ENCODE measurements around the gene TNNI2.

DNA sequence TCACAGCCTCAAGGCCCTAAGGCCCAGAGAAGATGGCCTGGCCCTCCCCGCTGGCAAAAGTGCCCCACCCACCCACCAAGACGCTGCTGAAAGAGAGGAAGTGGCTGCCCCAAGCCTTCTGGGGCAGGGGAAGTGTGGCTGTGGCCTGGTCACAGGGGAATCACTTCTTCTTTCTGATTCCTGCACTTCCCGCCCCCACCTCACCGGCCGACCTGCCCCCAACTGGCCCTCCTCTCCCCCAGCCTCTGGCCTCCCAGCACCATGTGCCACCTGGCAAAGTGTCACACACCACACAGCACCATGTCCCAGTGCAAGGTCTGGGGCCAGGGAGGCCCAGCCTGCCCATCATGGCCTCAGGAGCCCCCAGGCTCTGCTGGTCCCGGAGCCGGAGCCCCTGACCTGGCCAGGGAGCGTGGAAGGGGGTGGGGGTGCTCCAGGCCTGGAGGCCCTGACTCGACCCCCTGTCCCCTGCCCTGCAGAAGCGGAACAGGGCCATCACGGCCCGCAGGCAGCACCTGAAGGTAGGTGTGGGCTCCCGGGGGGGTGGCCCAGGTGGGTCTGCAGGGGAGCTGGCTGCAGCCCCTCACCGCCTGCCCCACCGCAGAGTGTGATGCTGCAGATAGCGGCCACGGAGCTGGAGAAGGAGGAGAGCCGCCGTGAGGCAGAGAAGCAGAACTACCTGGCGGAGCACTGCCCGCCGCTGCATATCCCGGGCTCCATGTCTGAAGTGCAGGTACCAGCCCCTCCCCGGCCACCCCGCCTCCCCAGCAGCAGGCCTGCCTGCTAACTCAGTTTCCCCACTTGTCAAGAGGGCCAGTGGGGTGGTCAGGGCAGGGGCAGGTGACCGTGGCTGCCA is 1.4 kb downstream of the TNNI2 start:
- TF ChIP-seq, protein P1, sequence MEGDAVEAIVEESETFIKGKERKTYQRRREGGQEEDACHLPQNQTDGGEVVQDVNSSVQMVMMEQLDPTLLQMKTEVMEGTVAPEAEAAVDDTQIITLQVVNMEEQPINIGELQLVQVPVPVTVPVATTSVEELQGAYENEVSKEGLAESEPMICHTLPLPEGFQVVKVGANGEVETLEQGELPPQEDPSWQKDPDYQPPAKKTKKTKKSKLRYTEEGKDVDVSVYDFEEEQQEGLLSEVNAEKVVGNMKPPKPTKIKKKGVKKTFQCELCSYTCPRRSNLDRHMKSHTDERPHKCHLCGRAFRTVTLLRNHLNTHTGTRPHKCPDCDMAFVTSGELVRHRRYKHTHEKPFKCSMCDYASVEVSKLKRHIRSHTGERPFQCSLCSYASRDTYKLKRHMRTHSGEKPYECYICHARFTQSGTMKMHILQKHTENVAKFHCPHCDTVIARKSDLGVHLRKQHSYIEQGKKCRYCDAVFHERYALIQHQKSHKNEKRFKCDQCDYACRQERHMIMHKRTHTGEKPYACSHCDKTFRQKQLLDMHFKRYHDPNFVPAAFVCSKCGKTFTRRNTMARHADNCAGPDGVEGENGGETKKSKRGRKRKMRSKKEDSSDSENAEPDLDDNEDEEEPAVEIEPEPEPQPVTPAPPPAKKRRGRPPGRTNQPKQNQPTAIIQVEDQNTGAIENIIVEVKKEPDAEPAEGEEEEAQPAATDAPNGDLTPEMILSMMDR (IDR thresholded peaks at IDR 0.05 in 4 of 5, conservative IDR thresholded peaks at IDR 0.05 in 1 of 5): no peak
- TF ChIP-seq POLR2A (IDR thresholded peaks at IDR 0.05): no peak

All from gastrocnemius medialis (tissue), 4 donors.